AG04449 (cell line): Measurements from ENCODE around the gene LAMA2.

Source experiments
- CTCF ChIA-PET: fragments of 350-600 bp; formaldehyde crosslinking; extraction: SDS; loops from one replicate; lab custom pipeline; 2021; ENCODE audit warnings: antibody characterized with exemption; lab: Yijun Ruan, JAX
- POLR2A ChIA-PET: fragments of 400-600, 350-600 bp; formaldehyde crosslinking; extraction: SDS; loops from one replicate; lab custom pipeline; 2020; ENCODE audit warnings: antibody characterized with exemption, inconsistent platforms; lab: Yijun Ruan, JAX
- DNase-seq: peaks from one replicate; pipeline ENCODE4 v3.0.0-alpha.2; 2010; ENCODE audit warnings: low read depth, low spot score
- H3K4me3 ChIP-seq: 2 replicates; pipeline ENCODE4 v1.5.1; 2011; ENCODE audit warnings: low read depth, mild to moderate bottlenecking, control low read depth, low read length
- TF ChIP-seq, protein P1 (sequence below): IDR thresholded peaks from one replicate; pipeline ENCODE4 v1.5.1; 2011; ENCODE audit warnings: mild to moderate bottlenecking, moderate library complexity, low read length, control low read depth, inconsistent platforms; ENCODE audit not compliant: insufficient read depth; ENCODE audit errors: missing control alignments

The LAMA2 gene

DNA sequence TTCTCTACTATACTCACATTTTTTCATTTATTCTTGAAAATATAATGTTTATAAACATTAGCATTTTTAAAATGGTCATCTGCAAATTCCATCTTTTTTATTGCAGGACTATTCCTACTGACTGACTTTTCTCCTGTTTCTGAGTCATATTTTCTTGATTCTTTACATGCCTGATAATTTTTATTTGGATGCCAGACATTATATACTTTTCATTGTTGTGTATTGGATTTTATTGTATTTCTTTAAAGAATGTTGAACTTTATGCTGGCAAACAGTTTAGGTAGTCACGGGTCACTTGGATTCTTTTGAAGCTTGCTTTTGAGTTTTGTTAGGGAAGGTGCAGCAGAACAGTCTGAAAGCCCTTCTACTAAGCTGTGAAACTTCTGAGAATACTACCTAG lies 423.9 kb downstream of the LAMA2 start:
- DNase-seq, result no peak
- CTCF ChIA-PET, result no interaction called here
- no peak overlapping the region for H3K4me3 ChIP-seq
- TF ChIP-seq, protein P1, sequence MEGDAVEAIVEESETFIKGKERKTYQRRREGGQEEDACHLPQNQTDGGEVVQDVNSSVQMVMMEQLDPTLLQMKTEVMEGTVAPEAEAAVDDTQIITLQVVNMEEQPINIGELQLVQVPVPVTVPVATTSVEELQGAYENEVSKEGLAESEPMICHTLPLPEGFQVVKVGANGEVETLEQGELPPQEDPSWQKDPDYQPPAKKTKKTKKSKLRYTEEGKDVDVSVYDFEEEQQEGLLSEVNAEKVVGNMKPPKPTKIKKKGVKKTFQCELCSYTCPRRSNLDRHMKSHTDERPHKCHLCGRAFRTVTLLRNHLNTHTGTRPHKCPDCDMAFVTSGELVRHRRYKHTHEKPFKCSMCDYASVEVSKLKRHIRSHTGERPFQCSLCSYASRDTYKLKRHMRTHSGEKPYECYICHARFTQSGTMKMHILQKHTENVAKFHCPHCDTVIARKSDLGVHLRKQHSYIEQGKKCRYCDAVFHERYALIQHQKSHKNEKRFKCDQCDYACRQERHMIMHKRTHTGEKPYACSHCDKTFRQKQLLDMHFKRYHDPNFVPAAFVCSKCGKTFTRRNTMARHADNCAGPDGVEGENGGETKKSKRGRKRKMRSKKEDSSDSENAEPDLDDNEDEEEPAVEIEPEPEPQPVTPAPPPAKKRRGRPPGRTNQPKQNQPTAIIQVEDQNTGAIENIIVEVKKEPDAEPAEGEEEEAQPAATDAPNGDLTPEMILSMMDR, result no peak
- POLR2A ChIA-PET, result no interaction called here

DNA sequence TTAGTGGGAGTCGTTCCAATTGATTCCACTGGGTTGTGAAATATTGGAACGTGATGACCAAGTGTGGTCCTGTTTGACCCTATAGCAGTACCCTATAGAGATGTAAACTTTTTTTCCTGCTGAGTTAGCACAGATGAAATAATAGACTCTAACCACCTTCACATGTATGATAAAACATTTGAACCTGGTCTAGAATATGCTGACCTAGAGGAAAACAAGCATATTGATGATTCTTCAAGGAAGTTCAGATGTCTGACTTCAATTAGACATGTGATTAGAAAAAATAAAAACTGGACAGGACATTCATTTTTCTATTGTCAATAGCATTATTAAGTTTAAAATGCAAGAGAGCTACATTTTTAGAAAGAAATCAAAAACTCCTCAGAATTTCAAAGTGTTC lies 424.9 kb downstream of the LAMA2 start:
- no peak overlapping the region for H3K4me3 ChIP-seq
- CTCF ChIA-PET, result no interaction called here
- DNase-seq, result no peak
- POLR2A ChIA-PET, result no interaction called here
- TF ChIP-seq, protein P1, result no peak

DNA sequence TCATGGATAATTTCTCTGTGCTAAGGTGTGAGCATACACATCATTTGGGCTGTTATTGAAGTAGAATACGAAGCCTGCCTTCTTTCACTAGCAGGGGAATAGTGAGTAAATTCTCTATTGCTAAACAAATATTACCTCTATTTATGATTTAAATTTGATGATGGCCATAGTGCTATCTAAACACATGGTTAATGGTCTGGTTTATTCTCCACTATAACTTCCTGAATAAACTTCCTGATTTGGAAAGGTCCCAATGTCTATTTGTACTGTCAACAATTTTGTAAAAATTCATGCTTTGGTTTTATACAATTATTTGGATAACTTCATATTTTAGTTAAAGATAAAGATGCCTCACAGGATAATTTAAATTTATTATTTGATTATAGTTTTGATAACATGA lies 426.2 kb downstream of the LAMA2 start:
- DNase-seq, result no peak
- H3K4me3 ChIP-seq, result no peak overlapping the region
- ChIA-PET POLR2A (no interaction called here), CTCF (no interaction called here)
- TF ChIP-seq, protein P1, result no peak

DNA sequence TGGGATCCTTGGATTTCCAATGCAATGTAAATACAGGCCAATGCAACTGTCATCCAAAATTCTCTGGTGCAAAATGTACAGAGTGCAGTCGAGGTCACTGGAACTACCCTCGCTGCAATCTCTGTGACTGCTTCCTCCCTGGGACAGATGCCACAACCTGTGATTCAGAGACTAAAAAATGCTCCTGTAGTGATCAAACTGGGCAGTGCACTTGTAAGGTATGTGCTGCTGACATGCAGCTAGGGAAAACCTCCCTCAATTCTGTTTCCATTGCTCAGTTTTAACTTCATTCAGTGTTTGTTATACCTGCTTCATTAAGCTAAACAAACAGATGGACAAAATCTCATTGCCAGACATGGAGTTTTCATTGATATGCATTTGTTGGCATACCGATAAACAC lies 429.9 kb downstream of the LAMA2 start:
- ChIA-PET POLR2A (no interaction called here), CTCF (interaction anchor here (0.7 kb wide), 1 partner anchor 58 kb away, joined by 3 read pairs; no protein-coding TSS in a partner anchor)
- no peak overlapping the region for H3K4me3 ChIP-seq
- TF ChIP-seq, protein P1, result no peak
- peak; percentile 54 for DNase-seq

GRCh38 chr6:129314575-129314974 lies 431.6 kb downstream of the LAMA2 start:
- ChIA-PET CTCF (no interaction called here), POLR2A (no interaction called here)
- no peak overlapping the region for H3K4me3 ChIP-seq
- TF ChIP-seq, protein P1, result no peak
- no peak for DNase-seq

DNA sequence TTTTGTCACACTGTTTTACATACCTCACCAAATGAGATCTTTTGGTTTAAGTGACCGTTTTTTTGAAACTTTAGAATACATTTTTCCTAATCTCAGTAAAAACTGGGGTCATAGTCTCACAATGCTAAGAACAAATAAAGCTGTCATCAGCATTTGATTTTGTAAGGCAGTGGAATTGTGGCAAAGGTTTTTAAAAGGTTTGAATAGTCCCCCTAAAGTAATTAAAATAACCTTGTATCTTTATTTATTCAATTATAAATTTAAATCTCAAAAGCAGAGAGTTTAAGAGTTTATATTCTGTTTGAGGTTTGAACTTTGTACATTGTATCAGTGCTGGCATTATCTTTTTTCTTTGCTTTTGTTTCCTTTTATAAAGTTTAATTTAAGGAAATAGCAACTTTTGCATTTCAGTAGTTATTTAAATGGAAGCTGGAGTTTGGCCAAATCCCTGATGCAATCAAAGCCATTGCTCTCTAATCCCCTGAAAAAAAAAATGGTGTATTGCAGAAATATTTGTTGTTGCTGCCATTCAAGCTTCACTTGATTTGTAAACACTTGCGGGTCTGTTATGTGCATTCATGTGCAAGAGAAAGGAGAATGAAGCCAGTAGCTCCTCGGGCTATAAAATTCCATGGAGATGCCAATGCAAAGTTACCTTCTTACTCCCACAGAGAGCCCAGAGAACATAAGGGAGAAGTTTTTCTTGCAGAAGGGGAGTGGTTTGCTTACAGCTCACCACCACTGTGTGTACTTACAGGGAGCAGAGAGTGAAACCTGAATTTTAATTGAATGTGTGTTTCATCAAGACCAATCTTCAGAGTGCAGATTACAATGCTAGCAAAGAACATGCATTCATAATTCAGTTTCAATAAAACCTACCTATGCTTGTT lies 435.2 kb downstream of the LAMA2 start:
- no peak for DNase-seq
- TF ChIP-seq, protein P1, result no peak
- ChIA-PET POLR2A (no interaction called here), CTCF (no interaction called here)
- H3K4me3 ChIP-seq, result no peak overlapping the region
